SK-N-SH (cell line): ENCODE data around the gene STEAP3. TPM values are rescaled to one million over a fixed set of nuclear protein-coding genes. Genes with fewer than 3 reads are reported as not detected.

ENCODE experiments used
- CTCF ChIA-PET: fragments of 300-600, 350-600 bp; formaldehyde crosslinking; extraction: SDS; loops from one replicate; lab custom pipeline; 2021; lab: Yijun Ruan, JAX
- POLR2A ChIA-PET: fragments of 350-600 bp; sonication (Branson Sonifier 250); formaldehyde crosslinking; extraction: SDS; loops from one replicate; lab custom pipeline; 2020; ENCODE audit warnings: antibody characterized with exemption, inconsistent platforms; lab: Yijun Ruan, JAX
- DNase-seq: peaks from one replicate; pipeline ENCODE4 v3.0.0; 2012
- H2AFZ ChIP-seq: fragments of 200-600 bp; sonication (generic); 2 replicates; pipeline ENCODE4 v1.8.1; 2016; ENCODE audit warnings: antibody characterized with exemption, mild to moderate bottlenecking, low read depth
- H3F3A ChIP-seq: fragments of 200-600 bp; sonication (generic); replicated peaks from 2 replicates; pipeline ENCODE3; 2016; ENCODE audit warnings: antibody characterized with exemption, mild to moderate bottlenecking; ENCODE audit not compliant: insufficient read depth
- H3K27ac ChIP-seq, 2 experiments: fragments of 200-500 bp in 1 of 2; fragments of 200-600 bp in 1 of 2; sonication (Bioruptor generic) in 1 of 2; sonication (generic), shearing (Covaris generic) in 1 of 2; 2 replicates each; pipeline versions ENCODE4 v1.5.1 to v1.6.1; 2014 to 2016; ENCODE audit warnings: low read depth in 2 of 2, inconsistent platforms in 1 of 2, low read length in 1 of 2, mild to moderate bottlenecking in 1 of 2, mixed read lengths in 1 of 2
- H3K27me3 ChIP-seq: fragments of 200-600 bp; sonication (generic), shearing (Covaris generic); 2 replicates; pipeline ENCODE4 v1.6.1; 2016; ENCODE audit warnings: mixed run types; ENCODE audit not compliant: insufficient read depth
- H3K36me3 ChIP-seq, 2 experiments: fragments of 200-500 bp in 1 of 2; fragments of 200-600 bp in 1 of 2; sonication (Bioruptor generic) in 1 of 2; sonication (generic) in 1 of 2; replicated peaks in 1 of 2; 2 replicates each; pipeline versions ENCODE3 to v1.5.1; 2014 to 2016; ENCODE audit warnings: low read length in 1 of 2, mild to moderate bottlenecking in 1 of 2; ENCODE audit not compliant: insufficient read depth in 2 of 2, control insufficient read depth in 1 of 2
- H3K4me1 ChIP-seq, 2 experiments: fragments of 200-500 bp in 1 of 2; fragments of 200-600 bp in 1 of 2; sonication (Bioruptor generic) in 1 of 2; sonication (generic), shearing (Covaris generic) in 1 of 2; 2 replicates each; pipeline versions ENCODE4 v1.5.1 to v1.6.1; 2014 to 2016; ENCODE audit warnings: low read depth in 1 of 2, low read length in 1 of 2, mixed run types in 1 of 2; ENCODE audit not compliant: insufficient read depth in 2 of 2, control insufficient read depth in 1 of 2
- H3K4me2 ChIP-seq: fragments of 200-600 bp; sonication (generic), shearing (Covaris generic); 2 replicates; pipeline ENCODE4 v1.6.1; 2017; ENCODE audit warnings: mixed run types
- H3K4me3 ChIP-seq, 2 experiments: fragments of 200-500 bp in 1 of 2; fragments of 200-600 bp in 1 of 2; sonication (Bioruptor generic) in 1 of 2; sonication (generic), shearing (Covaris generic) in 1 of 2; 2 replicates each; pipeline versions ENCODE4 v1.5.1 to v1.8.1; 2014 to 2016; ENCODE audit warnings: low read depth in 2 of 2, inconsistent platforms in 1 of 2, low read length in 1 of 2, mild to moderate bottlenecking in 1 of 2, mixed read lengths in 1 of 2, moderate library complexity in 1 of 2
- H3K79me2 ChIP-seq: fragments of 200-600 bp; sonication (generic); 2 replicates; pipeline ENCODE4 v1.8.1; 2017; ENCODE audit warnings: mild to moderate bottlenecking; ENCODE audit not compliant: insufficient read depth
- H3K9ac ChIP-seq: fragments of 200-600 bp; sonication (generic); 2 replicates; pipeline ENCODE4 v1.6.1; 2017; ENCODE audit warnings: mixed run types
- H3K9me2 ChIP-seq: fragments of 200-600 bp; sonication (generic); 2 replicates; pipeline ENCODE4 v1.6.1; 2017; ENCODE audit warnings: mixed run types
- H3K9me3 ChIP-seq: fragments of 200-600 bp; sonication (generic); 2 replicates; pipeline ENCODE4 v1.6.1; 2017; ENCODE audit warnings: mixed run types, mild to moderate bottlenecking, moderate library complexity
- H4K20me1 ChIP-seq: fragments of 200-600 bp; sonication (generic); 2 replicates; pipeline ENCODE4 v1.6.1; 2017; ENCODE audit warnings: mild to moderate bottlenecking, mixed run types; ENCODE audit not compliant: insufficient read depth
- ELF1 ChIP-seq: IDR thresholded peaks from 2 replicates; pipeline ENCODE4 v1.4.0; 2012
- FOXM1 ChIP-seq: IDR thresholded peaks from 2 replicates; pipeline ENCODE4 v1.4.0; 2012; ENCODE audit warnings: low read depth, mild to moderate bottlenecking
- GABPA ChIP-seq: IDR thresholded peaks from 2 replicates; pipeline ENCODE4 v1.4.0; 2012; ENCODE audit warnings: low read depth, mild to moderate bottlenecking
- GATA2 ChIP-seq: sonication (generic); formaldehyde crosslinking; IDR thresholded peaks from 2 replicates; pipeline ENCODE4 v1.5.0; 2020; ENCODE audit warnings: mild to moderate bottlenecking, missing genetic modification reagents
- MAX ChIP-seq: IDR thresholded peaks from 2 replicates; pipeline ENCODE4 v1.4.0; 2012; ENCODE audit warnings: low read depth
- MEF2A ChIP-seq: IDR thresholded peaks from 2 replicates; pipeline ENCODE4 v1.4.0; 2012; ENCODE audit warnings: low read depth, borderline replicate concordance
- MXI1 ChIP-seq: IDR thresholded peaks from 2 replicates; pipeline ENCODE4 v1.6.1; 2012; ENCODE audit warnings: mild to moderate bottlenecking, low read depth, low read length, improper control_type of control experiment
- NRF1 ChIP-seq: IDR thresholded peaks from 2 replicates; pipeline ENCODE4 v1.6.1; 2012; ENCODE audit warnings: low read depth, mild to moderate bottlenecking, low read length
- PBX3 ChIP-seq: IDR thresholded peaks from 2 replicates; pipeline ENCODE4; 2012
- RAD21 ChIP-seq: IDR thresholded peaks from 2 replicates; pipeline ENCODE4 v1.6.1; 2012; ENCODE audit warnings: mild to moderate bottlenecking, low read length
- TAF1 ChIP-seq: IDR thresholded peaks from 2 replicates; pipeline ENCODE4 v1.6.1; 2012; ENCODE audit warnings: low read depth, mild to moderate bottlenecking, low read length, moderate library complexity, borderline replicate concordance
- TCF12 ChIP-seq: IDR thresholded peaks from 2 replicates; pipeline ENCODE4 v1.4.0; 2012
- USF1 ChIP-seq: IDR thresholded peaks from 2 replicates; pipeline ENCODE4 v1.4.0; 2012; ENCODE audit warnings: low read depth, borderline replicate concordance
- ZBTB33 ChIP-seq: IDR thresholded peaks from 2 replicates; pipeline ENCODE4 v1.4.0; 2012; ENCODE audit warnings: low read depth, borderline replicate concordance
- whole genome bisulfite sequencing: methylation state at CpG from one replicate; pipeline ENCODE4 v1.1.6; 2017; ENCODE audit warnings: low lambda C conversion rate; 5-methylcytosine and 5-hydroxymethylcytosine counted together
- polyA plus RNA-seq, 3 experiments: library from polyadenylated mRNA; depleted of rRNA; stranded (reverse); fragments of >200 nt; gene quantifications; 2 replicates each; pipeline ENCODE4 v1.2.3, GENCODE V29; 2012

STEAP3 gene
- polyA plus RNA-seq, 1 of the 3 experiments (the other 2 are of a cell fraction) = 30.6 TPM

- TF ChIP-seq ZBTB33 = no peak
- TF ChIP-seq ELF1 = no peak
- no peak for TF ChIP-seq RAD21
- TF ChIP-seq MXI1 = no peak
Observed at GRCh38 chr2:119198240-119198840, 25.3 kb upstream of the STEAP3 start (continued).

GRCh38 chr2:119201815-119202214 lies 21.8 kb upstream of the STEAP3 start:
- Histone ChIP-seq H3K4me1 (no peaks in the 10 kb centered on the region), H2AFZ (no peak overlapping the region), H4K20me1 (no peaks in the 10 kb centered on the region), H3K27ac (no peak overlapping the region), H3K4me2 (no peak overlapping the region), H3K9me2 (no peaks in the 10 kb centered on the region), H3K36me3 (no peaks in the 10 kb centered on the region), H3K9ac (no peak overlapping the region), H3F3A (no peaks in the 10 kb centered on the region), H3K27me3 (peaks cover 6% of the 10 kb centered on the region; the same call in 1 of the 2 replicates), H3K9me3 (no peaks in the 10 kb centered on the region), H3K79me2 (no peaks in the 10 kb centered on the region), H3K4me3 (no peak overlapping the region)
- ChIA-PET CTCF (interaction anchor here (1.2 kb wide), 1 partner anchor 8 kb away, joined by 4 read pairs; no protein-coding TSS in a partner anchor), POLR2A (no interaction called here)
- DNase-seq = no peak
- WGBS = 50% methylated on average over 5 of the region's 5 CpGs
- no peak for TF ChIP-seq MEF2A
- TF ChIP-seq USF1 = no peak
- no peak for TF ChIP-seq TAF1
- no peak for TF ChIP-seq GATA2
- no peak for TF ChIP-seq ZBTB33
- TF ChIP-seq MAX = no peak
- no peak for TF ChIP-seq NRF1
- TF ChIP-seq ELF1 = no peak
- no peak for TF ChIP-seq GABPA
- no peak for TF ChIP-seq FOXM1
- no peak for TF ChIP-seq PBX3
- TF ChIP-seq TCF12 = no peak
